ENCODE results near the gene FNDC3B.

The FNDC3B gene

DNA sequence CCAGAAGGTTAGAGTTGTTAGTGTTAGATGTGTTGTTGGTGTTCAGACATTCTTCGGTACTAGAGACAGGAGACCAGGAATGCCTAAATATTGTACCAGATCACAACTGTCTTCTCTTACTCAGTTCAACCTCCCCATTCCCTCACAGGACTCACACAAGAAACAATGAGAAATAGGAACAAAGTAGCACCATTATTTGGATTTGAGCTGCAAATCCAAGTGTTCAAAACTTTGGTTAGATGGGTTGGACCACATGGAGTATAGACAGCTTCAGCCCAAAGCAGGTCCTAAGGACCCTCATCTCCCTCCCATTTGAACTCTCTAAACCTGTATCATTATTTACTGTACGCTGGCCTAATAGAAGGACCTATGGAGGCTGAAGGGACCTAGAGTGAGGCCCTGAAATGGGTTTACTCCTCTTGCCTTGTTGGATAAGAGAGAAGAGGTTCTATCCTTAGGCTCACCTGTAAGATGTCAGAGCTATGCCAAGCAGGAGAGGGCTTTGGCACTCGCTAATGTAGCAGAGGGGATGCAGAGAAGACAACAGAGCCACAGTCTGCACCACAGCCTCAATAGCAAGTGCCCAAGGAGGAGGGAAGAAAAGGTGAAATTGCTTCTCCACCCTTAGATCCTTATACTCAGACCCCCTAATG, 70.9 kb downstream of the FNDC3B start:
- H3K4me1 ChIP-seq (ENCODE audit: control insufficient read depth in 2 of 2, insufficient read depth in 2 of 2, low read length in 2 of 2), result peaks cover 4 to 12% of the 10 kb centered on the region in 2 donors
- H3K9ac ChIP-seq (ENCODE audit: low read depth in 1 of 2, low read length in 2 of 2), result no peak overlapping the region
- H3K36me3 ChIP-seq (ENCODE audit: control insufficient read depth in 2 of 2, insufficient read depth in 2 of 2, low read length in 2 of 2), result peaks cover 19 to 21% of the 10 kb centered on the region in 2 donors
- no peaks in the 10 kb centered on the region for H3K9me3 ChIP-seq (ENCODE audit: control insufficient read depth in 2 of 2, low read length in 2 of 2)
- no peaks in the 10 kb centered on the region for H3K27me3 ChIP-seq (ENCODE audit: control insufficient read depth in 2 of 2, insufficient read depth in 2 of 2, low read length in 2 of 2)
- H3K27ac ChIP-seq (ENCODE audit: low read depth in 2 of 2, low read length in 2 of 2), result no peak overlapping the region
- H3K4me3 ChIP-seq (ENCODE audit: low read length in 2 of 2), result no peak overlapping the region

DNA sequence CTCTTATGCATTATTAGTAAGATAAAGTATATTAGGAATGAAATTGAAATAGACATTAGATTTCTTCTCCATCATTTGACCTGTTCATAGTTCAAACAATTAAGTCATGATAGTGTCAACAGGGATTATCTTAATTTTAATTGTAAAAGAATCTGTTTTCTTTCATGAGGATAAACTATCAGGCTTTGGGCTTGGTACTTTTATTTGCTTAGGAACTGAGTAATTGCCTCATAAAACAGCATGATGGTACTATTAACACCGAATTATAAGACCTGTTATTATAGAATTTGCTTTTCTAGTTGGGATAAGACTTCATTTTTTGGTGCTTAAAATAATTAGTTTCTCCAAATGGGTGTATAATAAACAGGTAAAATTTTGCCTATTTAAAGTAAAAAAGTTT, 71.8 kb downstream of the FNDC3B start:
- Histone ChIP-seq H3K4me3 (ENCODE audit: low read length in 2 of 2) (no peak overlapping the region), H3K9me3 (ENCODE audit: control insufficient read depth in 2 of 2, low read length in 2 of 2) (no peaks in the 10 kb centered on the region), H3K4me1 (ENCODE audit: control insufficient read depth in 2 of 2, insufficient read depth in 2 of 2, low read length in 2 of 2) (peaks cover 4 to 12% of the 10 kb centered on the region in 2 donors), H3K27me3 (ENCODE audit: control insufficient read depth in 2 of 2, insufficient read depth in 2 of 2, low read length in 2 of 2) (no peaks in the 10 kb centered on the region), H3K27ac (ENCODE audit: low read depth in 2 of 2, low read length in 2 of 2) (no peak overlapping the region), H3K36me3 (ENCODE audit: control insufficient read depth in 2 of 2, insufficient read depth in 2 of 2, low read length in 2 of 2) (peaks cover 27 to 28% of the 10 kb centered on the region in 2 donors), H3K9ac (ENCODE audit: low read depth in 1 of 2, low read length in 2 of 2) (no peak overlapping the region)

DNA sequence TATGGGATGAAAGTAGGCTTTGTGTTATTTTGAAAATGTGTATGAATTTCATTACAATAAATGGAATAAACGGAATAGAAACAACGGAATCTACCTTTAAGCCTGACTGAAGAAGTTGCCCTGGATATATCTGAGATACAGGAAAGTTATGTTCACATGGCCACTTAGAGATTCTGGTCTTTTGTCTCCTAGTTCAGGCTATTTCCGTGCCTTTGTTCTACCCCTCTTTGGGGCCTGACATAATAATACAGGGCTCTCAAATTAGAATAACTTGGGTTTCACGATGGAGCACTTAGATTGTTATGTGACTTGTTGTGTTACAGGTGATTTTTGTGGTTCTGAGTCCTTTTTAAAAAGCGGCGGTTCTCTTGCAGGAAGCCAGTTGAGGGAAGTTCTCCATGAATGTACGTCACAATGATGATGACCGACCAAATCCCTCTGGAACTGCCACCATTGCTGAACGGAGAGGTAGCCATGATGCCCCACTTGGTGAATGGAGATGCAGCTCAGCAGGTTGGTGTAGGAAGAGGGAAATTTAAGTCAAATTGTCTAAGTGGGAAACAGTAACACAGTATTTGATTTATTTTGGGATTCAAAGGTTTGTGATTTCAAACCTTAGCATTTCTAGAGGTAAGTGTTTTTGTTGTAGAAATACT, 72.8 kb downstream of the FNDC3B start:
- Histone ChIP-seq H3K9ac (ENCODE audit: low read depth in 1 of 2, low read length in 2 of 2) (no peak overlapping the region), H3K4me3 (ENCODE audit: low read length in 2 of 2) (no peak overlapping the region), H3K36me3 (ENCODE audit: control insufficient read depth in 2 of 2, insufficient read depth in 2 of 2, low read length in 2 of 2) (peaks cover 32% of the 10 kb centered on the region in 2 donors), H3K27ac (ENCODE audit: low read depth in 2 of 2, low read length in 2 of 2) (no peak overlapping the region), H3K9me3 (ENCODE audit: control insufficient read depth in 2 of 2, low read length in 2 of 2) (no peaks in the 10 kb centered on the region), H3K4me1 (ENCODE audit: control insufficient read depth in 2 of 2, insufficient read depth in 2 of 2, low read length in 2 of 2) (peaks cover 4 to 9% of the 10 kb centered on the region in 2 donors), H3K27me3 (ENCODE audit: control insufficient read depth in 2 of 2, insufficient read depth in 2 of 2, low read length in 2 of 2) (no peaks in the 10 kb centered on the region)

DNA sequence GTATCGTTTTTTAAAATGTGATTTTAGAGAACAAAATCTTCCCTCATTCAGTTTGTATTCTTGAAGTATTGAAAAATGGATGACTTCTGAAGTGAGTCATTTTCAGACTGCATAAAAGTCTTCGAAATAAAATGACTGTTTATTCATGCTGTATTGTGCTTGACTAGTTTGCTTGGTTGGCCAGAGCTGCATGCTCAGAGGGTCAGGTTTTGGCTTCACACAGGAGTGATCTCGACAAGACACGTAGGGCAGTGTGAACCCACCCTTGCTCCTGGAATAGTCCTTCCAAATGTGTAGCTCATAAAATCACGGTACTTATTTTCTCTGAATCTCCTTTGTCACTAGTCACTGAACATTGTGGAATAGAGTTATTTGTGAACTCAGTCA, 73.3 kb downstream of the FNDC3B start:
- no peak overlapping the region for H3K4me3 ChIP-seq (ENCODE audit: low read length in 2 of 2)
- H3K9ac ChIP-seq (ENCODE audit: low read depth in 1 of 2, low read length in 2 of 2), result no peak overlapping the region
- H3K27ac ChIP-seq (ENCODE audit: low read depth in 2 of 2, low read length in 2 of 2), result no peak overlapping the region
- H3K4me1 ChIP-seq (ENCODE audit: control insufficient read depth in 2 of 2, insufficient read depth in 2 of 2, low read length in 2 of 2), result peaks cover 4 to 6% of the 10 kb centered on the region in 2 donors
- H3K27me3 ChIP-seq (ENCODE audit: control insufficient read depth in 2 of 2, insufficient read depth in 2 of 2, low read length in 2 of 2), result no peaks in the 10 kb centered on the region
- peaks cover 32 to 36% of the 10 kb centered on the region in 2 donors for H3K36me3 ChIP-seq (ENCODE audit: control insufficient read depth in 2 of 2, insufficient read depth in 2 of 2, low read length in 2 of 2)
- no peaks in the 10 kb centered on the region for H3K9me3 ChIP-seq (ENCODE audit: control insufficient read depth in 2 of 2, low read length in 2 of 2)

DNA sequence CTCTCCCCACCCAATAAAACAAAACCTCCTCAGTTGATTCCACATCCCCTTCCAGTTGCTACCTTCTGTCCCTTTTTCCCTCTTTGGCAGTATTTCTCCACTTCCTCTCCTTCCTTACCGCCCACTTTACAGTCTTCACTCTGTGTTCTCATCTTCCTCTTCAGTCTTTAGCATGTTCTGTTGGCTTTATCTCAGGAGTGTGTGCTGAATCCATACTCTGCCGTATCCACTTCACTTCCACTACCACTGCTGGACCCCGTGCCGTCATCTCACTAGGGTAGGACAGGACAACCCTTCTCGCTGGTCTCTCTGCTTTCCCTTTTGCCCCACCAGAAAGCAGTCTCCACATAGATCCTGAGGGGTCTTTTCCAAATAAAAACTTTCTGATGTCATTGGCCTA, 74.3 kb downstream of the FNDC3B start:
- H3K9ac ChIP-seq (ENCODE audit: low read depth in 1 of 2, low read length in 2 of 2), result no peak overlapping the region
- H3K27ac ChIP-seq (ENCODE audit: low read depth in 2 of 2, low read length in 2 of 2), result no peak overlapping the region
- H3K27me3 ChIP-seq (ENCODE audit: control insufficient read depth in 2 of 2, insufficient read depth in 2 of 2, low read length in 2 of 2), result no peaks in the 10 kb centered on the region
- H3K9me3 ChIP-seq (ENCODE audit: control insufficient read depth in 2 of 2, low read length in 2 of 2), result no peaks in the 10 kb centered on the region
- peaks cover 32 to 38% of the 10 kb centered on the region in 2 donors for H3K36me3 ChIP-seq (ENCODE audit: control insufficient read depth in 2 of 2, insufficient read depth in 2 of 2, low read length in 2 of 2)
- H3K4me3 ChIP-seq (ENCODE audit: low read length in 2 of 2), result no peak overlapping the region
- H3K4me1 ChIP-seq (ENCODE audit: control insufficient read depth in 2 of 2, insufficient read depth in 2 of 2, low read length in 2 of 2), result peaks cover 0 to 1% of the 10 kb centered on the region in 2 donors

DNA sequence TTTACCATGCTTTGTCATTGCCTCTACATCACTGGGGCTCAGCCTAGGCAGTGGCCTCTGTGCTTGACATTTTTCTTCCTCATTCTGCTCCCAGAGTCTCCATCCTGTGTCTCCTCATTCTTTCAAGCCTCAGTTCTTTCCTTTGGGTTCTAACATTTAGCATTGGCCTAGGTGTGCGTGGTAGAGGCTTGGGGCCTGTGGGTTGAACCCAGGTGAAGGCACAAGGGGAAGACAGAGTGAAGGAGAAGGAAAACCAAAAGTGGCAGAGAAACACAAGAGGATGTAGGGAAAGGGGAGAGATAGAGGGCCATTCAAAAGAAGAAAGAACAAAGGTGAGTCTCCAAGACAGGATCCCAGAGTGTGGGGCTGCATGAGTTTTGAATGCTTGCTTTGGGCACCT, 75.7 kb downstream of the FNDC3B start:
- Histone ChIP-seq H3K27ac (ENCODE audit: low read depth in 2 of 2, low read length in 2 of 2) (no peak overlapping the region), H3K36me3 (ENCODE audit: control insufficient read depth in 2 of 2, insufficient read depth in 2 of 2, low read length in 2 of 2) (peaks cover 39 to 43% of the 10 kb centered on the region in 2 donors), H3K4me3 (ENCODE audit: low read length in 2 of 2) (no peak overlapping the region), H3K9ac (ENCODE audit: low read depth in 1 of 2, low read length in 2 of 2) (no peak overlapping the region), H3K9me3 (ENCODE audit: control insufficient read depth in 2 of 2, low read length in 2 of 2) (no peaks in the 10 kb centered on the region), H3K4me1 (ENCODE audit: control insufficient read depth in 2 of 2, insufficient read depth in 2 of 2, low read length in 2 of 2) (no peaks in the 10 kb centered on the region), H3K27me3 (ENCODE audit: control insufficient read depth in 2 of 2, insufficient read depth in 2 of 2, low read length in 2 of 2) (no peaks in the 10 kb centered on the region)

DNA sequence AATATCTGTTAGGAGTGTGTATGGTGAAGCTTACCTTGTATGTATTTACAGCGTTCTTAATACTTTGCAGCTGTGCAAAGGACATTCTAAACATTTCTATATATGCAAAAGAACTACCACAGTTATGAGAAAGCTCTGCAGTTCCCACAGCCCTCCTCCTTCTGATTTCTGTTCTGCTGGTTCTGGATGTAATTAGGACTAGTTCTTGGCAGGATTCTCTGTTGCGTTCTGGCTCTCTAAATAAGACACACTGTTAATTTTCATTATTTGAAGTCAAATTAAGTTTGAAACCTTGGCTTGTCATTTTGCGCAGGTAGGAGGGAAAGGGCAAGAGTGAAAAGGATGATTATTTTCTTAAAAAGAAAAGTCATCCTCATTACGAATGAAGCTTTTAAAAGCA, 76.4 kb downstream of the FNDC3B start:
- no peaks in the 10 kb centered on the region for H3K27me3 ChIP-seq (ENCODE audit: control insufficient read depth in 2 of 2, insufficient read depth in 2 of 2, low read length in 2 of 2)
- H3K27ac ChIP-seq (ENCODE audit: low read depth in 2 of 2, low read length in 2 of 2), result no peak overlapping the region
- H3K36me3 ChIP-seq (ENCODE audit: control insufficient read depth in 2 of 2, insufficient read depth in 2 of 2, low read length in 2 of 2), result peaks cover 41 to 43% of the 10 kb centered on the region in 2 donors
- no peak overlapping the region for H3K4me3 ChIP-seq (ENCODE audit: low read length in 2 of 2)
- H3K4me1 ChIP-seq (ENCODE audit: control insufficient read depth in 2 of 2, insufficient read depth in 2 of 2, low read length in 2 of 2), result no peaks in the 10 kb centered on the region
- H3K9ac ChIP-seq (ENCODE audit: low read depth in 1 of 2, low read length in 2 of 2), result no peak overlapping the region
- no peaks in the 10 kb centered on the region for H3K9me3 ChIP-seq (ENCODE audit: control insufficient read depth in 2 of 2, low read length in 2 of 2)

DNA sequence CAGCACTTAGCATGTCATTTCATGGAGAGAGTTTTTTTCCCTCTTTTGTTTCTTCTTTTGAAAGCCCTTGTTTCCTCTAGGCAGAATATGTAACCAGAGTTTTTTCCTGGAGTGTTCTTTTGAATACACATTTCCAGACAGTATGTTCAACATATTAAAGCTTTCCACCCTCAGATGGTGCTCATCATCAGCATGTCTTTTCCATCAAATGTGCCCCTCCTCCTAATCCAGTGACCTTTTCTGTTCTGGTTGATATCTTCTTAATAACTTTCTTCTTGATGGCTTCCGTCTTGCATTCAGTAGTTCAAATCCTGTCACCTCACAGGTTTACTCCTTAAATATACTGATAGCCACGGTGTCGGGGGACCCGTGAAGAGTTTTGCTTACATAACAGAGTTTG, 78.6 kb downstream of the FNDC3B start:
- Histone ChIP-seq H3K27ac (ENCODE audit: low read depth in 2 of 2, low read length in 2 of 2) (no peak overlapping the region), H3K9me3 (ENCODE audit: control insufficient read depth in 2 of 2, low read length in 2 of 2) (no peaks in the 10 kb centered on the region), H3K9ac (ENCODE audit: low read depth in 1 of 2, low read length in 2 of 2) (no peak overlapping the region), H3K4me3 (ENCODE audit: low read length in 2 of 2) (no peak overlapping the region), H3K36me3 (ENCODE audit: control insufficient read depth in 2 of 2, insufficient read depth in 2 of 2, low read length in 2 of 2) (peaks cover 34 to 38% of the 10 kb centered on the region in 2 donors), H3K4me1 (ENCODE audit: control insufficient read depth in 2 of 2, insufficient read depth in 2 of 2, low read length in 2 of 2) (no peaks in the 10 kb centered on the region), H3K27me3 (ENCODE audit: control insufficient read depth in 2 of 2, insufficient read depth in 2 of 2, low read length in 2 of 2) (no peaks in the 10 kb centered on the region)

DNA sequence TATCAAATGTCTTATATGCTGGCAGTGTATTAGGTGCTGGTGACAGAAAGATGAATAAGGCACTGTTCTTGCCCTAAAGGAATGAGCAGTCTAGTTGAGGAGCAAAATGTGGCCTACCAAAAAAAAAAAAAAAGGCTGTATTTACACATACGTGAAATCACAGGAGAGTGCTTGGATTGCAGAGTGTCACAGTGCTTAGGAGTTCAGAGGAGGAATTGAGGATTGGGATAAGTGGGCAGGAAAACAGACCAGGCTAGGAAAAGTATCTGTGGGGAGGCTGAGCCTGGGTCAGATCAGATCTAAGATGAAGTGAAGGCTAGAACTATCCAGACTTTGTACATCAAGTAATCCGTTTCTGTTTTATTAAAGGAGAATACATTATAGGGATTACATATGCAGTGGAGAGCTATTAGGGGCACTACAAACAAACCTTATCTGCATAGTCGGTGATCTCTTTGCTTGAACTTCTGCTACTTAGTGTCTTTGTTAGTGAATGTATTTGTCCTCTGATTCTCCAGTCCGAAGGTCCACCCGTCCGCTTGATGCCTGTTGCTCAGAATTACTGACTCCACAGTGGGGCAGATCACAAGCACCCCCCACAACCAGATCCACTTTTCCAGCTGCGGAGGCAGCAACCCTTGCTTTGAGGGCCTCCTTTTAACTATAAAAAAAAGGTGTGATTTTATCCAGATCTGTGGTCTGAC, 80.0 kb downstream of the FNDC3B start:
- no peak overlapping the region for H3K27ac ChIP-seq (ENCODE audit: low read depth in 2 of 2, low read length in 2 of 2)
- H3K9me3 ChIP-seq (ENCODE audit: control insufficient read depth in 2 of 2, low read length in 2 of 2), result no peaks in the 10 kb centered on the region
- no peaks in the 10 kb centered on the region for H3K27me3 ChIP-seq (ENCODE audit: control insufficient read depth in 2 of 2, insufficient read depth in 2 of 2, low read length in 2 of 2)
- no peak overlapping the region for H3K4me3 ChIP-seq (ENCODE audit: low read length in 2 of 2)
- peaks cover 26 to 28% of the 10 kb centered on the region in 2 donors for H3K36me3 ChIP-seq (ENCODE audit: control insufficient read depth in 2 of 2, insufficient read depth in 2 of 2, low read length in 2 of 2)
- H3K9ac ChIP-seq (ENCODE audit: low read depth in 1 of 2, low read length in 2 of 2), result no peak overlapping the region
- H3K4me1 ChIP-seq (ENCODE audit: control insufficient read depth in 2 of 2, insufficient read depth in 2 of 2, low read length in 2 of 2), result peaks cover 0 to 2% of the 10 kb centered on the region in 2 donors

DNA sequence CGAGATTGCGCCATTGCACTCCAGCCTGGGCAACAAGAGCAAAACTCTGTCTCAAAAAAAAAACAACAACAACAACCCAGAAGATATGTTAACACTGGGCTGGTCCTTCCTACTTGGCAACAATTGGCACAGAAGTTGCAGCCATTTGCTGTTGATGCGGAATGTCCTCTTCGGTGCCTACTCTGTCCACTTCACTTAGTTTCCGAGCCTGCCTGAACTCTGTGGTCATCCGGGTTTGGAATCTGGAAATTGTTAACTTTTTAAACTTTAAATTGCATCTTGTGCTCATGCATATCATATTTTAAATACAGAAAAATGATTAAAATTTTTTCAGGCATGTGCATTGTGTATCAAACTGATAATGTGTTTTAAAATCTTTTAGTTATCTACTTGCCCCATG, 81.5 kb downstream of the FNDC3B start:
- Histone ChIP-seq H3K9ac (ENCODE audit: low read depth in 1 of 2, low read length in 2 of 2) (no peak overlapping the region), H3K36me3 (ENCODE audit: control insufficient read depth in 2 of 2, insufficient read depth in 2 of 2, low read length in 2 of 2) (peaks cover 18 to 20% of the 10 kb centered on the region in 2 donors), H3K4me3 (ENCODE audit: low read length in 2 of 2) (no peak overlapping the region), H3K4me1 (ENCODE audit: control insufficient read depth in 2 of 2, insufficient read depth in 2 of 2, low read length in 2 of 2) (peaks cover 4 to 7% of the 10 kb centered on the region in 2 donors), H3K27ac (ENCODE audit: low read depth in 2 of 2, low read length in 2 of 2) (no peak overlapping the region), H3K27me3 (ENCODE audit: control insufficient read depth in 2 of 2, insufficient read depth in 2 of 2, low read length in 2 of 2) (no peaks in the 10 kb centered on the region), H3K9me3 (ENCODE audit: control insufficient read depth in 2 of 2, low read length in 2 of 2) (no peaks in the 10 kb centered on the region)
